ENCODE data around the gene SEMA3A.

DNA sequence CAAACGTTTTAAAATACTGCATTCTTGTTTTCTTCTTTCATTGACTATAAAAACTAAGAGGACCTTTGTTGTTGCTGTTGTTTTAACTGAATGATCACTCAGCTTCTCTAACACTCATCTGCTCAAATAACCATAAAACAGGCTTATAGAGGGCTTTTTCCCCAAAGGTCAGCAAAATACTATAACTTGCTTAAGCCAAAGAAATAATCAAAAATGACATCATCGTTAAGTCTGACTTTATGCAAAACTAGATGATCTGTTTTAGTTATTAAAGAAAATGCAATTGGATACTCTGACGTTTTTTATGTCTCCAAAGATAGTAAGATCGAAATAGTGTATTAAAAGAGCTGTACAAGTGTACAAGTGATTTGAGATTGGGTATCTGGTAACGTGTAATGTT, 152.9 kb downstream of the SEMA3A start:
- TF ChIP-seq POLR2AphosphoS5 (IDR thresholded peaks at IDR 0.05; ENCODE audit: low read depth) = no peak
- TF ChIP-seq, protein P1, sequence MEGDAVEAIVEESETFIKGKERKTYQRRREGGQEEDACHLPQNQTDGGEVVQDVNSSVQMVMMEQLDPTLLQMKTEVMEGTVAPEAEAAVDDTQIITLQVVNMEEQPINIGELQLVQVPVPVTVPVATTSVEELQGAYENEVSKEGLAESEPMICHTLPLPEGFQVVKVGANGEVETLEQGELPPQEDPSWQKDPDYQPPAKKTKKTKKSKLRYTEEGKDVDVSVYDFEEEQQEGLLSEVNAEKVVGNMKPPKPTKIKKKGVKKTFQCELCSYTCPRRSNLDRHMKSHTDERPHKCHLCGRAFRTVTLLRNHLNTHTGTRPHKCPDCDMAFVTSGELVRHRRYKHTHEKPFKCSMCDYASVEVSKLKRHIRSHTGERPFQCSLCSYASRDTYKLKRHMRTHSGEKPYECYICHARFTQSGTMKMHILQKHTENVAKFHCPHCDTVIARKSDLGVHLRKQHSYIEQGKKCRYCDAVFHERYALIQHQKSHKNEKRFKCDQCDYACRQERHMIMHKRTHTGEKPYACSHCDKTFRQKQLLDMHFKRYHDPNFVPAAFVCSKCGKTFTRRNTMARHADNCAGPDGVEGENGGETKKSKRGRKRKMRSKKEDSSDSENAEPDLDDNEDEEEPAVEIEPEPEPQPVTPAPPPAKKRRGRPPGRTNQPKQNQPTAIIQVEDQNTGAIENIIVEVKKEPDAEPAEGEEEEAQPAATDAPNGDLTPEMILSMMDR (conservative IDR thresholded peaks at IDR 0.05; ENCODE audit: low read depth in 2 of 2) = no peak
